ENCODE results near the gene NDST4. TPM values are rescaled to one million over a fixed set of nuclear protein-coding genes. Genes with fewer than 3 reads are reported as not detected.

NDST4 gene
- total and polyA plus RNA-seq, 2 of the 4 experiments (the other 2 are of a cell fraction) = not detected

DNA sequence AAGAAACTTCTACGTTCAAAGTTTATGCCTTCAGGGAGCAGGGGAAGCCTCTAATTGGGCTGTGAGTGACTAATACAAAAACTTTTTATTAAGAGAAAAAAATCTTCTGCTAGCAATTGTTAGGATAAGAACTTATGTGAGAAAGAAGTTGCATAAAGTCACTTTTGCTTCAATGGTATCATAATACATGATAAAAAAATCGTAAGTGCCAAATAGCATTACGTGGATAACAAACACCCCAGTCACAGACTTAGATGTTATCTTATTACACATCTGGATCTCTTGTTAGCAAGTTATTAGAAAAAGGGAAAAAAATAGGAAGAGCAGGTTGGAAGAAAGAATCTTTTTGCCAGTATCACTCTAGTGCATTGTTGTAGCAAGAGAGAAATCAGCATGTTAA lies 4.2 kb upstream of the NDST4 start:
- in situ Hi-C loops (cut with MboI; ENCODE audit: low sequenced_read_pairs) = no loop called here
- no peak for DNase-seq
- no peak overlapping the region for H2AFZ ChIP-seq (replicated peaks; ENCODE audit: low read length, poor library complexity)

More for the DNA sequence above, 4.2 kb upstream of the NDST4 start:
- Histone ChIP-seq H3K4me3 (ENCODE audit: insufficient read depth, low read depth, low read length) (no peak overlapping the region), H4K8ac (ENCODE audit: low read depth in 2 of 2, low read length in 2 of 2) (no peak overlapping the region), H2AK9ac (replicated peaks; ENCODE audit: low read depth, low read length, poor library complexity) (no peak overlapping the region), H3K23ac (ENCODE audit: low read depth, low read length) (no peak overlapping the region), H3K18ac (ENCODE audit: low read depth, low read length) (no peak overlapping the region), H4K20me1 (ENCODE audit: insufficient read depth, low read length) (no peaks in the 10 kb centered on the region), H4K5ac (ENCODE audit: low read depth, low read length) (no peak overlapping the region), H3K9me3 (ENCODE audit: control insufficient read depth, insufficient read depth, low read length) (no peaks in the 10 kb centered on the region), H3K9me1 (ENCODE audit: insufficient read depth, low read length) (no peaks in the 10 kb centered on the region), H4K91ac (ENCODE audit: insufficient read depth, low read depth, low read length) (no peak overlapping the region), H3K9ac (ENCODE audit: low read depth, low read length) (no peak overlapping the region), H3K27ac (ENCODE audit: insufficient read depth, low read length) (no peak overlapping the region), H3K4me1 (ENCODE audit: control insufficient read depth, insufficient read depth, low read length) (no peaks in the 10 kb centered on the region), H2AK5ac (ENCODE audit: low read depth, low read length) (no peak overlapping the region), H2BK5ac (ENCODE audit: low read depth, low read length, poor library complexity, severe bottlenecking) (no peak overlapping the region), H3K14ac (replicated peaks; ENCODE audit: low read depth, low read length) (no peak overlapping the region), H3K56ac (ENCODE audit: extremely low read depth, insufficient read depth, low read length) (no peak overlapping the region), H3K27me3 (ENCODE audit: control insufficient read depth, insufficient read depth, low read length) (no peaks in the 10 kb centered on the region), H2BK15ac (ENCODE audit: low read depth, low read length) (no peak overlapping the region), H3K4me2 (ENCODE audit: low read depth, low read length) (no peak overlapping the region), H3K4ac (ENCODE audit: low read depth, low read length) (no peak overlapping the region), H3K79me1 (ENCODE audit: low read depth in 1 of 2, low read length in 2 of 2) (no peaks in the 10 kb centered on the region), H2BK20ac (ENCODE audit: low read depth, low read length) (no peak overlapping the region), H2BK120ac (ENCODE audit: low read depth, low read length) (no peak overlapping the region), H3K36me3 (ENCODE audit: control insufficient read depth, insufficient read depth, low read length) (no peaks in the 10 kb centered on the region)
- TF ChIP-seq ELK1 (IDR thresholded peaks at IDR 0.05; ENCODE audit: borderline replicate concordance, low read depth, low read length) (no peak), CHD1 (IDR thresholded peaks at IDR 0.05; ENCODE audit: low read depth, low read length) (no peak), RAD21 (IDR thresholded peaks at IDR 0.05; ENCODE audit: low read length) (no peak)
- no TSS peak for BruUV-seq (replicated peaks)
- ATAC-seq (ENCODE audit: low read depth) = no peak
- CTCF ChIA-PET = no interaction called here
- dilution Hi-C loops (cut with HindIII; ENCODE audit: low sequenced_read_pairs, unreplicated experiment) = no loop called here
- no CpG with 5 or more reads among the region's 3 CpGs for WGBS, 2 experiments (ENCODE audit: extremely low coverage in 2 of 2, insufficient read length in 1 of 2)
- POLR2A ChIA-PET (ENCODE audit: unreplicated experiment) = no interaction called here
- intact Hi-C loops (cut with micrococcal nuclease) = no loop called here
